AG04450 (cell line): Measurements from ENCODE around the gene VMP1. TPM values are rescaled to one million over a fixed set of nuclear protein-coding genes. Genes with fewer than 3 reads are reported as not detected.

Source experiments
- CTCF ChIA-PET: fragments of 300-600, 350-600 bp; formaldehyde crosslinking; extraction: SDS; loops from one replicate; lab custom pipeline; 2022; ENCODE audit warnings: antibody characterized with exemption, inconsistent platforms; lab: Charles Lee
- POLR2A ChIA-PET: fragments of 350-600 bp; formaldehyde crosslinking; extraction: SDS; loops from one replicate; lab custom pipeline; 2021; ENCODE audit warnings: antibody characterized with exemption, inconsistent platforms; lab: Yijun Ruan, JAX
- DNase-seq: peaks from one replicate; pipeline ENCODE4 v3.0.0-alpha.2; 2011; ENCODE audit warnings: low read depth, low spot score
- H3K27ac ChIP-seq: one replicate; pipeline ENCODE4 v1.5.1; 2012; ENCODE audit warnings: low read depth, low read length, control low read depth
- H3K27me3 ChIP-seq: one replicate; pipeline ENCODE4 v1.6.0; 2012; ENCODE audit warnings: low read length; ENCODE audit not compliant: control insufficient read depth, insufficient read depth
- H3K4me3 ChIP-seq: 2 replicates; pipeline ENCODE4 v1.5.1; 2011; ENCODE audit warnings: mild to moderate bottlenecking, low read depth, low read length, control low read depth
- H3K9me3 ChIP-seq: 2 replicates; pipeline ENCODE4 v1.5.1; 2012; ENCODE audit warnings: low read length; ENCODE audit not compliant: control insufficient read depth, insufficient read depth
- CTCF ChIP-seq: IDR thresholded peaks from 2 replicates; pipeline ENCODE4 v1.5.1; 2011; ENCODE audit warnings: low read depth, low read length, control low read depth, inconsistent platforms
- polyA plus RNA-seq: library from polyadenylated mRNA; depleted of rRNA; stranded (reverse); fragments of >200 nt; gene quantifications from 2 replicates; pipeline ENCODE4 v1.2.3, GENCODE V29; 2011; rRNA removed
- small RNA-seq: library from RNA; depleted of rRNA; stranded (forward); fragments of <200 nt; gene quantifications from one replicate; pipeline ENCODE3, GENCODE V24; 2012; ENCODE audit warnings: low read depth; ENCODE audit not compliant: insufficient read length

VMP1 gene
- polyA plus RNA-seq, 1 experiment: 196 TPM

GRCh38 chr17:59888145-59888750 lies 180.8 kb downstream of the VMP1 start:
- H3K9me3 ChIP-seq: no peaks in the 10 kb centered on the region
- DNase-seq: no peak
- ChIA-PET CTCF (interaction anchor here (2.1 kb wide), 1 partner anchor 26 kb away, joined by 14 read pairs; no protein-coding TSS in a partner anchor), POLR2A (no interaction called here)
- no peaks in the 10 kb centered on the region for H3K27me3 ChIP-seq
- TF ChIP-seq CTCF: no peak
- H3K4me3 ChIP-seq: no peak overlapping the region
- H3K27ac ChIP-seq: no peak overlapping the region

- Histone ChIP-seq H3K9me3 (no peaks in the 10 kb centered on the region), H3K27ac (no peak overlapping the region), H3K4me3 (no peak overlapping the region), H3K27me3 (no peaks in the 10 kb centered on the region)
- DNase-seq: no peak
- ChIA-PET CTCF (no interaction called here), POLR2A (no interaction called here)
- no peak for TF ChIP-seq CTCF
Observed at GRCh38 chr17:59890720-59891119, 183.3 kb downstream of the VMP1 start.

Small RNAs within 50 kb of the gene (small RNA-seq; reads per million reads assigned to genes)
- gene AC040904.1 (not detected), gene RNU6-450P (not detected)

Other genes with a start within 250 kb of the VMP1 start
- gene DHX40, start 142.0 kb upstream of the VMP1 start, polyA plus RNA-seq: 37.4 and 49.4 TPM in 2 replicates
- 376 and 441 TPM in 2 replicates for gene CLTC, start 87.8 kb upstream of the VMP1 start, polyA plus RNA-seq
- 56.0 and 56.1 TPM in 2 replicates for gene PTRH2, start 224 bp upstream of the VMP1 start, polyA plus RNA-seq
- gene TUBD1, start 185.3 kb downstream of the VMP1 start, polyA plus RNA-seq: 3.9 and 5.1 TPM in 2 replicates
- gene RPS6KB1, start 185.5 kb downstream of the VMP1 start, polyA plus RNA-seq: 19.1 and 21.9 TPM in 2 replicates